ENCODE results near the gene TTYH2.

GRCh38 chr17:74177018-74177450, 36.3 kb upstream of the TTYH2 start:
- TF ChIP-seq CTCF (IDR thresholded peaks at IDR 0.05; ENCODE audit: insufficient read depth, low read length, poor library complexity, severe bottlenecking) (no peak), EZH2phosphoT487 (conservative IDR thresholded peaks at IDR 0.05; ENCODE audit: low read length) (no peak)
